HG03565 (cell line): ENCODE data around the gene WDR19.
"Not testable (repeated sequence)": the region's sequence is repeated elsewhere in the genome, so short reads cannot be mapped to it uniquely, and the experiment has no call there.

ENCODE experiments used
- ATAC-seq: cut with Tn5 transposase; IDR thresholded peaks from one replicate; pipeline ENCODE4 v1.9.1; 2021; ENCODE audit warnings: mild to moderate bottlenecking, moderate library complexity; ENCODE audit not compliant: unreplicated experiment

The WDR19 gene

GRCh38 chr4:39232100-39232499, 49.8 kb downstream of the WDR19 start:
- ATAC-seq = no peak

GRCh38 chr4:39233114-39233513, 50.8 kb downstream of the WDR19 start:
- no peak for ATAC-seq

GRCh38 chr4:39233783-39234182, 51.5 kb downstream of the WDR19 start:
- ATAC-seq = no peak

DNA sequence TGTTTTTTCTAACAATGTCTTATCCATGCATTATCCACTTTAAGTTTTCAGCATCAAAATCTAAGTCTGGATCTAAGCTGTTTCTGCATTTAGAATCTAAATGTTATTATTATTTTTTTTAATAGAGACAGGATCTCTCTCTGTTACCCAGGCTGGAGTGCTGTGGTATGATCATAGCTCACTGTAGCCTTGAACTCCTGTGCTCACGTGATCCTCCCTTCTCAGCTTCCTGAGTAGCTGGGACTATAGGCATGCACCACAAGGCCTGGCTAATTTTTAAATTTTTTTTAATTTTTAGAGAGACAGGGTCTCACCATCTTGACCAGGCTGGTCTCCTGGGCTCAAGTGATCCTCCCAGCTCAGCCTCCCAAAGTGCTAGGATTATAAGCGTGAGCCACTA, 52.7 kb downstream of the WDR19 start:
- ATAC-seq = no peak

DNA sequence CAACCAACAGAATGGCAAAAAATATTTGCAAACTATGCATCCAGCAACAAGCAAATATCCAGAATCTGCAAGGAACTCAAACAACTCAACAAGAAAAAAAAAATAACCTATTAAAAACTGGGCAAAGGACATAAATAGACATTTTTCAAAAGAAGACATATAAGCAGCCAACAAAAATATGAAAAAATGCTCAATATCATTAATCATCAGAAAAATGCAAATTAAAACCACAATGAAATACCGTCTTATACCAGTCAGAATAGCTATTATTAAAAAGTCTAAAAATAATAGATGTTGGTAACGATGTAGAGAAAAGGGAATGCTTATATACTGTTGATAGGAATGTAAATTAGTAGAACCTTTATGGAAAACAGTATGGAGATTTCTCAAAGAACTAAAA, 53.4 kb downstream of the WDR19 start:
- no peak for ATAC-seq

- no peak for ATAC-seq
These were observed 54.9 kb downstream of the WDR19 start for GRCh38 chr4:39237179-39237578.

GRCh38 chr4:39243462-39243861, 61.1 kb downstream of the WDR19 start:
- ATAC-seq = no peak

- ATAC-seq = no peak
These were observed 72.9 kb downstream of the WDR19 start for GRCh38 chr4:39255266-39255665.

GRCh38 chr4:39255871-39256270, 73.5 kb downstream of the WDR19 start:
- no peak for ATAC-seq

DNA sequence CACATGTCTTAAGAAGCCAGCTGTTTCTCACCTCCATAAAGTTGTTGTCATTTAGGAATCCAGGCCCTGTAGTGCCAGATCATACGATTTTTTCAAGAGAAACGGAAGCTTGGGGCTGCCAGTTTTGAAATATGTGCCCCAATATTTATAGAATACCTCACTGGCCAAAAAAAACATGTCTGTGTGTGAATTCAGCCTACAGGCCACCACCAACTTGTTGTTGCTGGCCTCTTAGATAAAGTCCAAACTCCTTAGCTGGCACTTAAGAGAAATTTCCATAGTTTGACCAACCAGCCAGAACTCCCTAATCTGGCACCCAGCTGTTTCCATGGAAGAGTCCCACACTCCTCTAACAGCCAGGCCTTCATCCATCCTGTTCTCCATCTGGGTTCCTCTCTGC, 74.1 kb downstream of the WDR19 start:
- no peak for ATAC-seq

- ATAC-seq = no peak
These were observed 77.4 kb downstream of the WDR19 start for GRCh38 chr4:39259571-39260330.

GRCh38 chr4:39263895-39264294, 81.6 kb downstream of the WDR19 start:
- no peak for ATAC-seq

DNA sequence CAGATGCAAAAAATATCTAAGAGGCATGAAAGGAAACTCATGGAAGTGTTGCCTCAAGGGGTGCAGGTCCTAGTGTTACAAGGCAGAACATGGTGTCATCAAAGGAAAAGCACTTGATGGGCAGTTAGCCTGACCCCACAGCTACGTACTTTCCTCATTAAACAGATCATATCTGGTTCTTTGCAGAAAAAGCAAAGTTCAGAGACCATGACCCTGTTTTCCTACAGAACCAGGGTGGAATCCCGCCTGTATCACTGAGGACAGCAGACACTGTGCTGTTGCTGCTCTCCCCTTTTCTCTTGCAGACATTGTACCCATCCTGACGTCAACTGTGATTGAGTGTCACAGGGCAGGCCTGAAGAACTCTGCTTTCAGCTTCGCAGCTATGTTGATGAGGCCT, 92.2 kb downstream of the WDR19 start:
- ATAC-seq = no peak

DNA sequence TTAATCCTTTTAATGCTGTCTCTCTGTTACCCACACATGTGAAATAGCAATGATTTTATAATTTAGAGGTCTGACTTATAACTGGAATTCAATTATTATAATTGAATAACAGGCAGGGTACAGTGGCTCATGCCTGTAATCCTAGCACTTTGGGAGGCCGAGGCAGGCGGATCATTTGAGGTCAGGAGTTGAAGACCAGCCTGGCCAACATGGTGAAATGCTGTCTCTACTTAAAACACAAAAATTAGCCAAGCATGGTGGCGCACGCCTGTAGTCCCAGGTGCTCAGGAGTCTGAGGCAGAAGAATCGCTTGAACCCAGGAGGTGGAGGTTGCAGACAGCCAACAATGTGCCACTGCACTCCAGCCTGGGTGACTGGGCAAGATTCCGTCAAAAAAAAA, 95.3 kb downstream of the WDR19 start:
- ATAC-seq = not testable (repeated sequence)

GRCh38 chr4:39278476-39278875, 96.1 kb downstream of the WDR19 start:
- no peak for ATAC-seq

DNA sequence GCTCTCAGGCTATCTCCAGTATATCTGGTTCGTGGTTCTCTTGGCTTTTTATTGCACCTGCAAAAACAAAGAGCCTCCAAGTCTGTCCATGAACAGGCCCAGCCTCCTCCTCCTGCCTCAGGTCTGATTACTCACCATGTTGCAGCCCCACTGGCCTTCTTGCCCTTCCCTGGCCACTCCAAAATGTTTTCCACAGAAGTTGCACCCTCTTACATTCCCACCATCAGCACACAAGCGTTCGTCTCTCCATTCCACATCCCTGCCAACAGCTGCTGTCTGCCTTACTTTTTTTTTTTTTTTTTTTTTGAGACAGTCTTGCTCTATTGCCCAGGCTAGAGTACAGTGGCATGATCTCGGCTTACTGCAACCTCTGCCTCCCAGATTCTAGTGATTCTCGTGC, 97.1 kb downstream of the WDR19 start:
- ATAC-seq = no peak

- ATAC-seq = no peak
These were observed 98.4 kb downstream of the WDR19 start for GRCh38 chr4:39280770-39281169.

DNA sequence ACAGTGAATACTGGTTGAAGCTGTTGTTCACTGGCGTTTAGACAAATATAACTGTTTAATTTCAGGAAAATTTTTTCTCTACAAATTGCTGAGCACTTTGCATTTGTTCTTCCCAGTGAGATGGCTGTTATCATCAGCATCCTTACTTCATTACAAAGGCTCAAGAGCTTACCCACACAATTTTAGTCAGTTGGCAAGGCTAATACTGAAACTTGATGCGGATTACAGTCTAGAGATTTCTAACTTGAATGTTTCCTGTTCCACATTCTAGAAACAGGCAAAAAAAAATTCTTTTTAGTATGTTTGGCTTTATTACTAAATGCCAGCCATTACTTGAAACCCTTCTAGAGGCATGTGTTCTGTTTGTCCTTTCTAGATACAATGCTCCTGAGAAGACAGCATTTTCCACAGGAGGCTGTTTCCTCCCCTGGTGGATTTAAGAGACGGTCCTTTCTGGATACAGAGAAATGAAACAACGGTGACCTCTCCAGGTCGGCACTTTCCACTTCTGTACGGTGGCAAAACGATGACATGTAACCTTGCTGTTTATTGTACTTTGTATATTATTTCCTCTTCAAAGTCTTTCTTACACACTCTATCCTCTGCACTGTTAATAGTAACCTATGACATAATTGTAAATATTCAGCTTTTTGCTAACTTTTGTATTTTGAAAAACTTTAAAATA, 102.9 kb downstream of the WDR19 start:
- ATAC-seq = no peak

GRCh38 chr4:39285853-39286252, 103.5 kb downstream of the WDR19 start:
- ATAC-seq = no peak

- no peak for ATAC-seq
These were observed 103.9 kb downstream of the WDR19 start for GRCh38 chr4:39286263-39286662.

DNA sequence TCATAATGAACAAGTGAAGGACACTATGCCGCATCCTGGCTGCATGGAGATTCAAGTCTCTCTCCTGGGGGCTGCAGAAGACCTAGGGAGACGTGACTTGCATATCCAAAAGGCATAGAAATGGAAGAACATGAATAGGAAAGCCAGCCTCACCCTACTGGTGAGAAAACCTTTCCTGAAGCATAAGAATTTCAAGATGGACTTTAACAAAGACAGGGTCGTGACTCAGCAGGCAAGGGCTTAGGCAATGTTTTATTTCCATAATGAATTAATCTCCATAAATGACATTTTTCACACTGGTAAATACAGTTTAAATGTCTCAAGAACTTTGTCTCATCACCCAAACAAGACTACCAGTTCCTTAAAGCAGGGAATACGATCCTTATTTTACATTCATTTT, 104.9 kb downstream of the WDR19 start:
- ATAC-seq = no peak

GRCh38 chr4:39291686-39292085, 109.4 kb downstream of the WDR19 start:
- no peak for ATAC-seq

- not testable (repeated sequence) for ATAC-seq
These were observed 110.1 kb downstream of the WDR19 start for GRCh38 chr4:39292433-39292832.
